Bronchial epithelial cell (primary cell): ENCODE data around the gene TAP2. TPM values are rescaled to one million over a fixed set of nuclear protein-coding genes. Genes with fewer than 3 reads are reported as not detected.

ENCODE experiments used
- DNase-seq: peaks from one replicate; pipeline ENCODE4 v3.0.0-alpha.2; 2010; ENCODE audit warnings: low read depth
- FAIRE-seq: peaks from 2 replicates; lab custom pipeline; 2011; peaks lifted over from hg19 to GRCh38; lab: Jason Lieb, UNC
- H3K27me3 ChIP-seq: 2 replicates; pipeline ENCODE4 v1.5.1; 2011; ENCODE audit warnings: low read length; ENCODE audit not compliant: control insufficient read depth, insufficient read depth
- H3K36me3 ChIP-seq: 2 replicates; pipeline ENCODE4 v1.5.1; 2011; ENCODE audit warnings: low read length; ENCODE audit not compliant: control insufficient read depth, insufficient read depth
- H3K4me3 ChIP-seq: 2 replicates; pipeline ENCODE4 v1.5.1; 2011; ENCODE audit warnings: mild to moderate bottlenecking, low read depth, low read length, control low read depth
- CTCF ChIP-seq: IDR thresholded peaks from 2 replicates; pipeline ENCODE4 v1.5.1; 2011; ENCODE audit warnings: mild to moderate bottlenecking, moderate library complexity, low read length, control low read depth, inconsistent platforms; ENCODE audit not compliant: insufficient read depth, severe bottlenecking
- total RNA-seq: library from RNA; depleted of rRNA; stranded (reverse); fragments of >200 nt; gene quantifications from 2 replicates; pipeline ENCODE4 v1.2.1, GENCODE V29; 2014

Gene TAP2
- total RNA-seq, 1 donor from 2014 or later, result 25.0 TPM

GRCh38 chr6:32836873-32837272 lies 1.7 kb downstream of the TAP2 start:
- FAIRE-seq, result no peak
- Histone ChIP-seq H3K4me3 (no peak overlapping the region), H3K36me3 (peaks cover 12% of the 10 kb centered on the region)

GRCh38 chr6:32835167-32835893 lies 3.2 kb downstream of the TAP2 start:
- TF ChIP-seq CTCF, result no peak
- FAIRE-seq, result no peak
- no peaks in the 10 kb centered on the region for H3K27me3 ChIP-seq
- DNase-seq, result no peak
- peaks cover 16% of the 10 kb centered on the region for H3K36me3 ChIP-seq
- no peak overlapping the region for H3K4me3 ChIP-seq

More at GRCh38 chr6:32836873-32837272, 1.7 kb downstream of the TAP2 start:
- no peaks in the 10 kb centered on the region for H3K27me3 ChIP-seq
- no peak for DNase-seq
- no peak for TF ChIP-seq CTCF

- H3K36me3 ChIP-seq, result peaks cover 23% of the 10 kb centered on the region
- DNase-seq (no peak), FAIRE-seq (no peak)
- TF ChIP-seq CTCF, result no peak
- no peak overlapping the region for H3K4me3 ChIP-seq
- H3K27me3 ChIP-seq, result no peaks in the 10 kb centered on the region
Measured at GRCh38 chr6:32833664-32834063, 4.9 kb downstream of the TAP2 start.

GRCh38 chr6:32832535-32832934 lies 6.0 kb downstream of the TAP2 start:
- no peak for TF ChIP-seq CTCF
- H3K36me3 ChIP-seq, result peaks cover 24% of the 10 kb centered on the region
- H3K4me3 ChIP-seq, result no peak overlapping the region
- FAIRE-seq (no peak), DNase-seq (no peak)
- no peaks in the 10 kb centered on the region for H3K27me3 ChIP-seq

GRCh38 chr6:32830936-32831335 lies 7.6 kb downstream of the TAP2 start:
- FAIRE-seq (no peak), DNase-seq (no peak)
- no peaks in the 10 kb centered on the region for H3K27me3 ChIP-seq
- H3K36me3 ChIP-seq, result peaks cover 24% of the 10 kb centered on the region
- TF ChIP-seq CTCF, result no peak
- H3K4me3 ChIP-seq, result no peak overlapping the region

GRCh38 chr6:32830017-32830416 lies 8.5 kb downstream of the TAP2 start:
- FAIRE-seq (no peak), DNase-seq (no peak)
- Histone ChIP-seq H3K27me3 (no peaks in the 10 kb centered on the region), H3K36me3 (peaks cover 18% of the 10 kb centered on the region), H3K4me3 (no peak overlapping the region)
- no peak for TF ChIP-seq CTCF
